RWPE2 (cell line): ENCODE results near the gene DOCK3.
"Not testable (repeated sequence)": the region's sequence is repeated elsewhere in the genome, so short reads cannot be mapped to it uniquely, and the experiment has no call there.

Source experiments
- ATAC-seq: fragments of 200-7000 bp; cut with Tn5 transposase; 3 replicates; pipeline ENCODE4 v1.9.1; 2021; ENCODE audit warnings: low read depth
- DNase-seq: peaks from one replicate; pipeline ENCODE4 v3.0.0-alpha.2; 2020; ENCODE audit warnings: low spot score
- H3K27ac ChIP-seq: fragments of 450-650 bp; 2 replicates; pipeline ENCODE4 v1.5.1; 2017; ENCODE audit warnings: mild to moderate bottlenecking; ENCODE audit not compliant: poor library complexity, severe bottlenecking
- H3K27me3 ChIP-seq: fragments of 250-450 bp; sonication (Bioruptor Pico); 2 replicates; pipeline ENCODE4 v1.5.1; 2021; ENCODE audit warnings: mild to moderate bottlenecking, moderate library complexity; ENCODE audit not compliant: insufficient read depth, poor library complexity, severe bottlenecking
- H3K36me3 ChIP-seq: fragments of 250-450 bp; sonication (Bioruptor Pico); 2 replicates; pipeline ENCODE4 v1.5.1; 2020; ENCODE audit warnings: low read depth, mild to moderate bottlenecking, moderate library complexity
- H3K4me1 ChIP-seq: fragments of 250-450 bp; sonication (Bioruptor Pico); 2 replicates; pipeline ENCODE4 v1.5.1; 2021; ENCODE audit warnings: mild to moderate bottlenecking, moderate library complexity; ENCODE audit not compliant: insufficient read depth, poor library complexity, severe bottlenecking
- H3K4me3 ChIP-seq: fragments of 250-450 bp; sonication (Bioruptor Pico); 2 replicates; pipeline ENCODE4 v1.5.1; 2021; ENCODE audit warnings: mild to moderate bottlenecking, moderate library complexity; ENCODE audit not compliant: severe bottlenecking
- H3K9me3 ChIP-seq: fragments of 250-450 bp; sonication (Bioruptor Pico); 2 replicates; pipeline ENCODE4 v1.5.1; 2021; ENCODE audit warnings: mild to moderate bottlenecking, moderate library complexity; ENCODE audit not compliant: severe bottlenecking
- TF ChIP-seq, protein P1 (sequence below): fragments of 450-650 bp; IDR thresholded peaks from one replicate; pipeline ENCODE4 v1.5.1; 2017; ENCODE audit warnings: mild to moderate bottlenecking, moderate library complexity; ENCODE audit not compliant: poor library complexity, severe bottlenecking

Gene DOCK3

DNA sequence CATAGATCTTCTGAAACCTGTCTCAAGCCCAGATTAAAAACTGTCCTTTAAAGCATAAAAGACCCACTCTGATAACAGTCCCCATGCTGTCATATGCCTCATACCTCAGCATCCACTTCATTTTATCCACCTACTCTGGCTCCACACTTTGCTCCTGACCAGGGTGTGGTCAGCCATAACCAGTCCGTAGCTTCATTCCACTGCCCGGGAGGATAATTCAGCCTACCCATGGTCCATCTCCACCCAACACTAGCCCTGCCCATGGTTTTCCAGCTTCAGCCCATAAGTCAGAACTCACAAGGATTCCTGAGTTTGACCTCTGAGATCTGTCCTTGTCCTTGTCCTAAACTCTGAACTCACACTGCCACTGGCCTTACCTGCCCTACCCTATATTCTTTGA lies 448.2 kb downstream of the DOCK3 start:
- Histone ChIP-seq H3K27me3 (no peaks in the 10 kb centered on the region), H3K9me3 (no peaks in the 10 kb centered on the region), H3K4me1 (no peaks in the 10 kb centered on the region), H3K27ac (no peak overlapping the region), H3K36me3 (no peaks in the 10 kb centered on the region), H3K4me3 (no peak overlapping the region)
- TF ChIP-seq, protein P1, sequence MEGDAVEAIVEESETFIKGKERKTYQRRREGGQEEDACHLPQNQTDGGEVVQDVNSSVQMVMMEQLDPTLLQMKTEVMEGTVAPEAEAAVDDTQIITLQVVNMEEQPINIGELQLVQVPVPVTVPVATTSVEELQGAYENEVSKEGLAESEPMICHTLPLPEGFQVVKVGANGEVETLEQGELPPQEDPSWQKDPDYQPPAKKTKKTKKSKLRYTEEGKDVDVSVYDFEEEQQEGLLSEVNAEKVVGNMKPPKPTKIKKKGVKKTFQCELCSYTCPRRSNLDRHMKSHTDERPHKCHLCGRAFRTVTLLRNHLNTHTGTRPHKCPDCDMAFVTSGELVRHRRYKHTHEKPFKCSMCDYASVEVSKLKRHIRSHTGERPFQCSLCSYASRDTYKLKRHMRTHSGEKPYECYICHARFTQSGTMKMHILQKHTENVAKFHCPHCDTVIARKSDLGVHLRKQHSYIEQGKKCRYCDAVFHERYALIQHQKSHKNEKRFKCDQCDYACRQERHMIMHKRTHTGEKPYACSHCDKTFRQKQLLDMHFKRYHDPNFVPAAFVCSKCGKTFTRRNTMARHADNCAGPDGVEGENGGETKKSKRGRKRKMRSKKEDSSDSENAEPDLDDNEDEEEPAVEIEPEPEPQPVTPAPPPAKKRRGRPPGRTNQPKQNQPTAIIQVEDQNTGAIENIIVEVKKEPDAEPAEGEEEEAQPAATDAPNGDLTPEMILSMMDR = no peak
- DNase-seq = no peak
- ATAC-seq = no peak

DNA sequence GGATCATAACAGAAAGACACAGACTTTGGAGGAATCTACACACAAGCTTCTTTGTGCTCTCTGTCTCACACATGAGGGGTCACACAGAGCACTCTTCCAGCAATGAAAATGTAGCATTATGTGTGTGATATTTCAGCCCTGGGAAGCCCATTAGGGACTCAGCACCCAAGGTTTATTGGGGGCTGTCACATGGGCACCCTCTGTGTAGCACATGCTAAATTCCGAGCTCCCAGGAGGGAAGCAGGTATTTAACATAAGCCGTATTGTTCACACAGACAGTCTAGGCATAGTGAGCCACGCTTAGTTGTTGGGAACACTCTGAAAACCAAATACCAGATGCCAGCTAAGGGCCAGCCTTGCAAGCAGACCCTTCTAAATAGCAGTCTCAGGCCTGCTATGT lies 448.8 kb downstream of the DOCK3 start:
- DNase-seq = no peak
- Histone ChIP-seq H3K4me1 (no peaks in the 10 kb centered on the region), H3K27ac (no peak overlapping the region), H3K27me3 (no peaks in the 10 kb centered on the region), H3K36me3 (no peaks in the 10 kb centered on the region), H3K4me3 (no peak overlapping the region), H3K9me3 (no peaks in the 10 kb centered on the region)
- ATAC-seq = no peak
- TF ChIP-seq, protein P1 = no peak

GRCh38 chr3:51131607-51132006 lies 456.9 kb downstream of the DOCK3 start:
- ATAC-seq, DNase-seq, H3K27ac ChIP-seq, H3K4me3 ChIP-seq, H3K27me3 ChIP-seq, H3K9me3 ChIP-seq, H3K36me3 ChIP-seq, H3K4me1 ChIP-seq: not testable (repeated sequence)

GRCh38 chr3:51137715-51138114 lies 463.0 kb downstream of the DOCK3 start:
- Histone ChIP-seq H3K27ac (no peak overlapping the region), H3K4me3 (no peak overlapping the region), H3K9me3 (no peaks in the 10 kb centered on the region), H3K36me3 (no peaks in the 10 kb centered on the region), H3K27me3 (no peaks in the 10 kb centered on the region), H3K4me1 (no peaks in the 10 kb centered on the region)
- TF ChIP-seq, protein P1 = no peak
- ATAC-seq (no peak), DNase-seq (no peak)

DNA sequence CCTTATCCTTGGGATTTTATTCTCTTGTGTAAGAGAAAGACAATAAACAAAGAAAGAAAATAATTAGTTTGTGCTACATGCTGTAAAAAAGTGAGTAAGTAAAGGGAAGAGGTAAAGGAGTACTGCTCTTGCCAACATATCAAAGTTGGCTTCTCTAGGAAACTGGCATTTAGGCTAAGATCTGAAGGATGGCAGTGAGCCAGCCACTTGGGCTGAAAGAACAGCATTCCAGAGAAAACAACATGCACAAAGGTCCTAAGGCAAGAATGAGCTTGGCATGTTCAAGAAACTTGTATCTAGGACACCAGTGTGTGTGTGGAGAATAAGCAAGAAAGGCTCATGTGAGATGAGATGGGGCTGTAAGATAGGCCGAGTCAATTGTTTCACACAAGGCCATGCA lies 464.9 kb downstream of the DOCK3 start:
- no peak overlapping the region for H3K4me3 ChIP-seq
- H3K4me1 ChIP-seq = no peaks in the 10 kb centered on the region
- no peaks in the 10 kb centered on the region for H3K9me3 ChIP-seq
- no peak for DNase-seq
- no peaks in the 10 kb centered on the region for H3K36me3 ChIP-seq
- no peaks in the 10 kb centered on the region for H3K27me3 ChIP-seq
- H3K27ac ChIP-seq = no peak overlapping the region
- no peak for ATAC-seq
- TF ChIP-seq, protein P1 = no peak
